Measurements from ENCODE around the gene STN1. TPM values are rescaled to one million over a fixed set of nuclear protein-coding genes. Genes with fewer than 3 reads are reported as not detected.

The STN1 gene
- total and polyA plus RNA-seq, 2 of the 8 experiments (the other 6 are each of a cell fraction or from before 2014, with no cell fraction given) = 10.1 to 12.4 TPM

- H3K14ac ChIP-seq (ENCODE audit: insufficient read length) = no peak overlapping the region
- H3K4me2 ChIP-seq (ENCODE audit: insufficient read depth in 1 of 2, low read depth in 2 of 2, low read length in 2 of 2) = no peak overlapping the region
- no peak overlapping the region for H2AK5ac ChIP-seq (ENCODE audit: low read depth, low read length)
- H2BK5ac ChIP-seq (ENCODE audit: low read depth, low read length) = no peak overlapping the region
- H3K79me1 ChIP-seq (ENCODE audit: low read depth, low read length) = no peaks in the 10 kb centered on the region
- no peak for DNase-seq (ENCODE audit: low read depth in 1 of 2, low spot score in 2 of 2)
- TF ChIP-seq CHD2 (IDR thresholded peaks at IDR 0.05; ENCODE audit: low read length) (no peak), RNF2 (IDR thresholded peaks at IDR 0.05; ENCODE audit: borderline replicate concordance, low read depth, low read length, missing control alignments, poor library complexity, severe bottlenecking) (no peak), EZH2 (IDR thresholded peaks at IDR 0.05; ENCODE audit: low read depth, low read length, severe bottlenecking) (no peak)
- no peak overlapping the region for H2BK120ac ChIP-seq (replicated peaks; ENCODE audit: low read depth, low read length)
- peaks cover 0 to 2% (median 0%) of the 10 kb centered on the region in 4 experiments; a peak in 1 of 7 replicates for H3K4me1 ChIP-seq (replicated peaks in 1 of 4; ENCODE audit: control insufficient read depth in 3 of 4, insufficient read depth in 4 of 4, low read length in 3 of 4)
- H2BK15ac ChIP-seq (ENCODE audit: low read length) = no peak overlapping the region
- H3K56ac ChIP-seq (replicated peaks; ENCODE audit: insufficient read length, low read depth, low read length) = no peak overlapping the region
- no peak overlapping the region for H4K5ac ChIP-seq (ENCODE audit: insufficient read length, low read depth, low read length)
- WGBS, 2 experiments (ENCODE audit: extremely low coverage in 1 of 2, insufficient coverage in 1 of 2, insufficient read length in 1 of 2, insufficient replicate concordance in 2 of 2, low coverage in 1 of 2, low lambda C conversion rate in 2 of 2, missing lambda C conversion rate in 1 of 2) = 93% methylated on average over 15 of the region's 15 CpGs; no CpG with 5 or more reads in 1 of the 2 experiments
- H3K4me3 ChIP-seq (ENCODE audit: extremely low read depth in 1 of 4, insufficient read depth in 2 of 4, low read depth in 3 of 4, low read length in 4 of 4) = no peak overlapping the region
- no peaks in the 10 kb centered on the region for H4K20me1 ChIP-seq (replicated peaks in 1 of 2; ENCODE audit: control insufficient read depth in 1 of 2, insufficient read depth in 2 of 2, low read length in 2 of 2)
- no peak overlapping the region for H2BK20ac ChIP-seq (ENCODE audit: low read length)
- H3K9me3 ChIP-seq (ENCODE audit: insufficient read depth in 2 of 2, low read depth in 1 of 2, low read length in 1 of 2) = no peaks in the 10 kb centered on the region
- H3K4ac ChIP-seq (replicated peaks; ENCODE audit: insufficient read length, low read depth, low read length) = no peak overlapping the region
- no peaks in the 10 kb centered on the region; a peak in 1 of 8 replicates for H3K36me3 ChIP-seq (ENCODE audit: control insufficient read depth in 2 of 4, insufficient read depth in 4 of 4, low read length in 3 of 4)
- H4K91ac ChIP-seq (replicated peaks; ENCODE audit: insufficient read length, low read length) = no peak overlapping the region
- H2AFZ ChIP-seq (ENCODE audit: low read length) = no peak overlapping the region
- no peak overlapping the region for H3K27ac ChIP-seq (ENCODE audit: low read depth, low read length)
- H3K18ac ChIP-seq (ENCODE audit: extremely low read depth, low read length) = no peak overlapping the region
- FAIRE-seq = no peak
- ChIA-PET POLR2A (ENCODE audit: partially characterized antibody) (interaction anchor here (0.9 kb wide), 1 partner anchor 114 kb away, joined by 4 read pairs; no protein-coding TSS in a partner anchor), CTCF (ENCODE audit: partially characterized antibody) (interaction anchor here (1.0 to 11.7 kb wide), 5 partner anchors 17 to 170 kb away, joined by 3 to 193 read pairs (median 3); no protein-coding TSS in a partner anchor)
- H3K23me2 ChIP-seq (ENCODE audit: low read depth, low read length) = no peaks in the 10 kb centered on the region
- H2BK12ac ChIP-seq (ENCODE audit: low read depth, low read length) = no peak overlapping the region
- no peak overlapping the region for H4K8ac ChIP-seq (ENCODE audit: extremely low read depth, insufficient read depth, low read length)
- H3K23ac ChIP-seq (ENCODE audit: insufficient read length) = no peak overlapping the region
- no peaks in the 10 kb centered on the region for H3K27me3 ChIP-seq (replicated peaks in 1 of 4; ENCODE audit: control insufficient read depth in 3 of 4, extremely low read depth in 1 of 4, insufficient read depth in 3 of 4, low read length in 3 of 4)
- H3K9ac ChIP-seq (replicated peaks in 1 of 4; ENCODE audit: extremely low read depth in 1 of 4, low read depth in 3 of 4, low read length in 3 of 4) = no peak overlapping the region
- no peaks in the 10 kb centered on the region for H3K79me2 ChIP-seq (ENCODE audit: control insufficient read depth in 1 of 2, insufficient read depth in 2 of 2, low read length in 2 of 2)
Measured at GRCh38 chr10:103881416-103882284, 36.3 kb downstream of the STN1 start.

Measured in H1 (cell line).